ENCODE measurements around the gene FRZB.

The FRZB gene

DNA sequence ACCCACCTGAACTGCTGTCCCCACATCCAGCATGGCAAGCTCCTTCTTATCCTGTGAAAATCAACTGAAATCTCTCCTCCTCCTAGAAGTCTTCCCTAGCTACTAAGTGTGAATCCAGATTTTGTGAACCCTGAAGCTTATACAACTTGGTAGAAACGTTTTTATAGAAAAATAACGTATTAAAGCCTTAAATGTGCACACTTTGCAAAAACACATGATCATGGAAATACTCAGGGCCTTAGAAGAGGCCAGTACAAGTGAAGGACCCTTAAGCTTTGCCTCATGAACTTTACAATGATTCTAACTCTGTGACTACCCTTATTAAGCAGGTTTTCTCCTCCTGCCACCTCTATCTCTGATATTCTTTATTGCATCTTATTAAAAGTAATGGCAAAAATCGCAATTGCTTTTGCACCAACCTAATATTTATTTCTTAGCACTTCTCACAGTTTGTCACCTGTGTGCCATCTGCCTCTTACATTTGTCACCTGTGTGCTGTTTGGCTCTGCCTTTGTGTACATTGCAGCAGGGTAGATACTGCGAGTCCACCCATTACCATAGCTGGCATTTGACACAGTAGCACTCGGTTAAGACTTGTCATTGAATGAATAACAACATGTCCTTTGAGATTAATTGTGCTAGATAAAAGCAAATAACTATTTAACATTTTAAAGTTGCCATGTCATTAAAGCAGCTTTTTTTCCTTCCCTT is 42.2 kb downstream of the FRZB start:
- peaks cover 9% of the 10 kb centered on the region for H3K4me1 ChIP-seq (ENCODE audit: control insufficient read depth, insufficient read depth, low read length)
- no peak overlapping the region for H3K4me3 ChIP-seq (ENCODE audit: low read length in 2 of 2)
- no peaks in the 10 kb centered on the region for H3K36me3 ChIP-seq (ENCODE audit: control insufficient read depth in 2 of 2, insufficient read depth in 2 of 2, low read length in 2 of 2)
- peak overlapping the region; percentile 37 for H3K27ac ChIP-seq (ENCODE audit: low read length)
- H3K9ac ChIP-seq (ENCODE audit: low read length in 2 of 2), result no peak overlapping the region
- no peaks in the 10 kb centered on the region for H3K27me3 ChIP-seq (ENCODE audit: control insufficient read depth in 1 of 2, insufficient read depth in 2 of 2, low read length in 2 of 2)
- no peaks in the 10 kb centered on the region for H3K9me3 ChIP-seq (ENCODE audit: control insufficient read depth in 2 of 2, low read length in 2 of 2)

GRCh38 chr2:182822733-182823132 is 43.7 kb downstream of the FRZB start:
- H3K9ac ChIP-seq (ENCODE audit: low read length in 2 of 2), result no peak overlapping the region
- no peaks in the 10 kb centered on the region for H3K36me3 ChIP-seq (ENCODE audit: control insufficient read depth in 2 of 2, insufficient read depth in 2 of 2, low read length in 2 of 2)
- H3K4me1 ChIP-seq (ENCODE audit: control insufficient read depth, insufficient read depth, low read length), result peaks cover 14% of the 10 kb centered on the region
- no peak overlapping the region for H3K4me3 ChIP-seq (ENCODE audit: low read length in 2 of 2)
- no peaks in the 10 kb centered on the region for H3K27me3 ChIP-seq (ENCODE audit: control insufficient read depth in 1 of 2, insufficient read depth in 2 of 2, low read length in 2 of 2)
- no peak overlapping the region for H3K27ac ChIP-seq (ENCODE audit: low read length)
- H3K9me3 ChIP-seq (ENCODE audit: control insufficient read depth in 2 of 2, low read length in 2 of 2), result no peaks in the 10 kb centered on the region

- Histone ChIP-seq H3K27me3 (ENCODE audit: control insufficient read depth in 1 of 2, insufficient read depth in 2 of 2, low read length in 2 of 2) (no peaks in the 10 kb centered on the region), H3K36me3 (ENCODE audit: control insufficient read depth in 2 of 2, insufficient read depth in 2 of 2, low read length in 2 of 2) (no peaks in the 10 kb centered on the region), H3K4me3 (ENCODE audit: low read length in 2 of 2) (no peak overlapping the region), H3K9ac (ENCODE audit: low read length in 2 of 2) (no peak overlapping the region), H3K9me3 (ENCODE audit: control insufficient read depth in 2 of 2, low read length in 2 of 2) (no peaks in the 10 kb centered on the region), H3K27ac (ENCODE audit: low read length) (no peak overlapping the region), H3K4me1 (ENCODE audit: control insufficient read depth, insufficient read depth, low read length) (peaks cover 11% of the 10 kb centered on the region)
Measured at GRCh38 chr2:182821182-182821581, 45.3 kb downstream of the FRZB start.

DNA sequence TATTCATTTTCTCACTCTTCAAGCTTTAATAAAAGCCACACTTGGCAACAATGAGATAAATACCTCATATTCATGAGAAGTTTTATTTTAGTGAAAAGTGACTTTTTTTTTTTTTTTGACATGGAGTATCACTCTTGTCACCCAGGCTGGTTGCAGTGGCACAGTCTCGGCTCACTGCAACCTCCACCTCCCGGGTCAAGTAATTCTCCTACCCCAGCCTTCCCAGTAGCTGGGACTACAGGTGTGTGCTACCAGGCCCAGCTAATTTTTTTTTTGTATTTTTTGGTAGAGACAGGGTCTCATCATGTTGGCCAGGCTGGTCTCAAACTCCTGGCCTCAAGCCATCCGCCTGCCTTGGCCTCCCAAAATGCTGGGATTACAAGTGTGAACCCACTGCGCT is 47.0 kb downstream of the FRZB start:
- H3K4me3 ChIP-seq (ENCODE audit: low read length in 2 of 2), result no peak overlapping the region
- no peak overlapping the region for H3K27ac ChIP-seq (ENCODE audit: low read length)
- H3K27me3 ChIP-seq (ENCODE audit: control insufficient read depth in 1 of 2, insufficient read depth in 2 of 2, low read length in 2 of 2), result no peaks in the 10 kb centered on the region
- H3K4me1 ChIP-seq (ENCODE audit: control insufficient read depth, insufficient read depth, low read length), result peaks cover 5% of the 10 kb centered on the region
- H3K9ac ChIP-seq (ENCODE audit: low read length in 2 of 2), result no peak overlapping the region
- no peaks in the 10 kb centered on the region for H3K9me3 ChIP-seq (ENCODE audit: control insufficient read depth in 2 of 2, low read length in 2 of 2)
- no peaks in the 10 kb centered on the region for H3K36me3 ChIP-seq (ENCODE audit: control insufficient read depth in 2 of 2, insufficient read depth in 2 of 2, low read length in 2 of 2)

DNA sequence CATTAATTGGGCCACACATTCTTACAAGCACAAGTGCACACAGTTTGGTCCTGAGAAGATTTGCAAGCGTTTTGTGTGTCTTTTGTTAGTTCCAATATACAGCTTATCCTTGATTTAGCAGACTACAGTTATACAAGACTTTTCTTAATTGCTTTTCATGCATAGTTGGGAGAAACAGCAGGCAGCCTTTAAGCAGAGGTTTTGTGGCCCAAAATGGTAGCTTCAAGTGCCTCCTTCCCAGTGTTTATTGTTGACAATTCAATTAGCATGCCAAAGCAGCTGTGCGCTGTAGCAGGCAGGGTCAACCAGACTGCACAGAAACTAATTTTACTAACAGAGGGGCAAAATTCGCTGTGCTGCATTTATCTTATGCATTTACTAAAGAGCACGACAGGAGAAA is 47.5 kb downstream of the FRZB start:
- Histone ChIP-seq H3K4me3 (ENCODE audit: low read length in 2 of 2) (no peak overlapping the region), H3K4me1 (ENCODE audit: control insufficient read depth, insufficient read depth, low read length) (peaks cover 5% of the 10 kb centered on the region), H3K27me3 (ENCODE audit: control insufficient read depth in 1 of 2, insufficient read depth in 2 of 2, low read length in 2 of 2) (no peaks in the 10 kb centered on the region), H3K9me3 (ENCODE audit: control insufficient read depth in 2 of 2, low read length in 2 of 2) (no peaks in the 10 kb centered on the region), H3K36me3 (ENCODE audit: control insufficient read depth in 2 of 2, insufficient read depth in 2 of 2, low read length in 2 of 2) (no peaks in the 10 kb centered on the region), H3K27ac (ENCODE audit: low read length) (no peak overlapping the region), H3K9ac (ENCODE audit: low read length in 2 of 2) (no peak overlapping the region)

DNA sequence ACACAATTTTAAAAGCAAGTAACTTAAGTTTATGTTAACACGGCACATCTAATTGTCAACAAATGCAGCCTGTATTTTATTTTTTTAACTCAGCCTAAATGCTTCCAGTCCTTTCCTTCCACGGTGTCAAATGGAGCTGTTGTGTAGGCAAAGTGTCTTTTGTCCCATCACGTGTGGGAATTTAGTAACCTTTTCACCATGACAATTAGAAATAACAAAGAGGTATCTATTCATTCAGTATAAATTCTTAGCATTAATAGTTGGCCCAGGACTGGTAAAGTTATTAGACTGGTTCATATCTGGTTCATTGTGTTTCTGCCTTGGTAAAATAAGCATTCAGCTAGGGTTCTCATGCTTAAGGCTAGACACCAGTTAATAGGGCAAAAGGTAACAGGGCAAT is 47.9 kb downstream of the FRZB start:
- Histone ChIP-seq H3K9me3 (ENCODE audit: control insufficient read depth in 2 of 2, low read length in 2 of 2) (no peaks in the 10 kb centered on the region), H3K4me3 (ENCODE audit: low read length in 2 of 2) (no peak overlapping the region), H3K9ac (ENCODE audit: low read length in 2 of 2) (no peak overlapping the region), H3K27me3 (ENCODE audit: control insufficient read depth in 1 of 2, insufficient read depth in 2 of 2, low read length in 2 of 2) (no peaks in the 10 kb centered on the region), H3K36me3 (ENCODE audit: control insufficient read depth in 2 of 2, insufficient read depth in 2 of 2, low read length in 2 of 2) (no peaks in the 10 kb centered on the region), H3K27ac (ENCODE audit: low read length) (no peak overlapping the region), H3K4me1 (ENCODE audit: control insufficient read depth, insufficient read depth, low read length) (peaks cover 5% of the 10 kb centered on the region)

GRCh38 chr2:182817558-182817957 is 48.9 kb downstream of the FRZB start:
- Histone ChIP-seq H3K27ac (ENCODE audit: low read length) (no peak overlapping the region), H3K27me3 (ENCODE audit: control insufficient read depth in 1 of 2, insufficient read depth in 2 of 2, low read length in 2 of 2) (no peaks in the 10 kb centered on the region), H3K9ac (ENCODE audit: low read length in 2 of 2) (no peak overlapping the region), H3K4me1 (ENCODE audit: control insufficient read depth, insufficient read depth, low read length) (peaks cover 5% of the 10 kb centered on the region), H3K9me3 (ENCODE audit: control insufficient read depth in 2 of 2, low read length in 2 of 2) (no peaks in the 10 kb centered on the region), H3K4me3 (ENCODE audit: low read length in 2 of 2) (no peak overlapping the region), H3K36me3 (ENCODE audit: control insufficient read depth in 2 of 2, insufficient read depth in 2 of 2, low read length in 2 of 2) (no peaks in the 10 kb centered on the region)

DNA sequence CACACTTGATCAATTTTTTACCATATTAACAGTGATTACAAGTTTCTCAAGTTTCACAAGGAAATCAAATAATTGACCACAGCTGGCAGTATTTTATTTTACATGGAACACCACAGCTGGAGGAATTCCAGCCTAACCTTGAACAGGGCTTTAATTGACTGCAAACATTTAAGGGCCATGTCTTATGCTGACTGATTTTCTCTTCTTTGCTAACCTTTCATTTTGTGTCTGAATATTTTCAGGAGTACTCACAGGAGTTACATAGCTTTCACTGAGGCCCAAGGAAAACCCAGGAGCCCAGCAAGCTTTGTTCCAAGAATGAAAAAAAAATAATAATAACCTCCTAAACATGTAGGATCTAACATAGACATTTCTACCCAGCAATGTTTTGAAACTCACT is 49.6 kb downstream of the FRZB start:
- Histone ChIP-seq H3K4me1 (ENCODE audit: control insufficient read depth, insufficient read depth, low read length) (peaks cover 5% of the 10 kb centered on the region), H3K9me3 (ENCODE audit: control insufficient read depth in 2 of 2, low read length in 2 of 2) (no peaks in the 10 kb centered on the region), H3K4me3 (ENCODE audit: low read length in 2 of 2) (no peak overlapping the region), H3K27ac (ENCODE audit: low read length) (no peak overlapping the region), H3K9ac (ENCODE audit: low read length in 2 of 2) (no peak overlapping the region), H3K36me3 (ENCODE audit: control insufficient read depth in 2 of 2, insufficient read depth in 2 of 2, low read length in 2 of 2) (no peaks in the 10 kb centered on the region), H3K27me3 (ENCODE audit: control insufficient read depth in 1 of 2, insufficient read depth in 2 of 2, low read length in 2 of 2) (no peaks in the 10 kb centered on the region)

GRCh38 chr2:182814804-182815203 is 51.6 kb downstream of the FRZB start:
- Histone ChIP-seq H3K27me3 (ENCODE audit: control insufficient read depth in 1 of 2, insufficient read depth in 2 of 2, low read length in 2 of 2) (no peaks in the 10 kb centered on the region), H3K4me3 (ENCODE audit: low read length in 2 of 2) (no peak overlapping the region), H3K9me3 (ENCODE audit: control insufficient read depth in 2 of 2, low read length in 2 of 2) (no peaks in the 10 kb centered on the region), H3K4me1 (ENCODE audit: control insufficient read depth, insufficient read depth, low read length) (peaks cover 5% of the 10 kb centered on the region), H3K36me3 (ENCODE audit: control insufficient read depth in 2 of 2, insufficient read depth in 2 of 2, low read length in 2 of 2) (no peaks in the 10 kb centered on the region), H3K27ac (ENCODE audit: low read length) (no peak overlapping the region), H3K9ac (ENCODE audit: low read length in 2 of 2) (no peak overlapping the region)

DNA sequence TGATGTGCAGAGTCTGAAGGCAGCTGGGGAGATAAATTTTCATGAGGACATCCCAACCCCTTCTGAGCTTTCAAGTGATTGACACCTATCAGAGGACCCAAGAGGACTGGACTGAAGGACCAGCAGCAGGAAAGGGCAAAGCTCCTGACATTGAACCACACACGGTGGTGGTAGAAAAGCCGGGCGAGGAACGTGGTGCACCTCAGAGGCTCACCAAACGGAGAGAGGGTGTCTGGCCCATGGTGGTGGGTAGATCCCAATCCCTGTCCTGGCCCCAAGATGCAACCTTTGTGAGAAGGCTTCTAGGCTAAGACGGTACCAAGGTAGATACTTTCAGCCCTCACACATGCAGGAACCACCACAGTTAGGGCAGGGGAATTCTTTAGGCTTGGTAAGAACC is 52.1 kb downstream of the FRZB start:
- no peaks in the 10 kb centered on the region for H3K27me3 ChIP-seq (ENCODE audit: control insufficient read depth in 1 of 2, insufficient read depth in 2 of 2, low read length in 2 of 2)

DNA sequence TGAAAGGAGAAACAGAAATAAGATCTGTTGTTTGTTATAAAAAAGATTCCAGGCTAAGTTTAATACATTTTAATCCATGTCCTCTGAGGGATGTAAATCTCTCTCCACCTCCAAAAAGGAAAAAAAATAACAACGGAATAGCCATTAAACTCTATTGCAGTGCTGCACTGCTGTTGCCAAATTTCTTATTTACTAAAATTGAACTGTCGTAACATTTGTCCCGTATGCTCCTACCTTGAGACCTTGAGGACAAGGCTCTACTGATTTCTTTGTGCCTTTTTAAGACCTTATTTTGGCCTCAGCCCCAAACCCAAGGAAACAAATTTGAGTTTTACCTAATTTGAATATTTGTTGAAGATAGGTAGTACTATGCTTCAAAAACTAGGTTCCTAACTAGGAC is 56.4 kb downstream of the FRZB start:
- H3K27ac ChIP-seq (ENCODE audit: low read length), result no peak overlapping the region
- no peaks in the 10 kb centered on the region for H3K9me3 ChIP-seq (ENCODE audit: control insufficient read depth in 2 of 2, low read length in 2 of 2)
- H3K4me1 ChIP-seq (ENCODE audit: control insufficient read depth, insufficient read depth, low read length), result no peaks in the 10 kb centered on the region
- no peaks in the 10 kb centered on the region for H3K27me3 ChIP-seq (ENCODE audit: control insufficient read depth in 1 of 2, insufficient read depth in 2 of 2, low read length in 2 of 2)
- no peaks in the 10 kb centered on the region for H3K36me3 ChIP-seq (ENCODE audit: control insufficient read depth in 2 of 2, insufficient read depth in 2 of 2, low read length in 2 of 2)
- H3K9ac ChIP-seq (ENCODE audit: low read length in 2 of 2), result no peak overlapping the region
- H3K4me3 ChIP-seq (ENCODE audit: low read length in 2 of 2), result no peak overlapping the region

More for the DNA sequence above, 52.1 kb downstream of the FRZB start:
- Histone ChIP-seq H3K27ac (ENCODE audit: low read length) (no peak overlapping the region), H3K4me3 (ENCODE audit: low read length in 2 of 2) (no peak overlapping the region), H3K36me3 (ENCODE audit: control insufficient read depth in 2 of 2, insufficient read depth in 2 of 2, low read length in 2 of 2) (no peaks in the 10 kb centered on the region), H3K4me1 (ENCODE audit: control insufficient read depth, insufficient read depth, low read length) (peaks cover 5% of the 10 kb centered on the region), H3K9ac (ENCODE audit: low read length in 2 of 2) (no peak overlapping the region), H3K9me3 (ENCODE audit: control insufficient read depth in 2 of 2, low read length in 2 of 2) (no peaks in the 10 kb centered on the region)
